ENCODE measurements around the gene PVALB. TPM values are rescaled to one million over a fixed set of nuclear protein-coding genes. Genes with fewer than 3 reads are reported as not detected.

Gene PVALB
- total and polyA plus RNA-seq, 10 of the 15 experiments (the other 5 are each of a cell fraction or from before 2014, with no cell fraction given), result not detected

DNA sequence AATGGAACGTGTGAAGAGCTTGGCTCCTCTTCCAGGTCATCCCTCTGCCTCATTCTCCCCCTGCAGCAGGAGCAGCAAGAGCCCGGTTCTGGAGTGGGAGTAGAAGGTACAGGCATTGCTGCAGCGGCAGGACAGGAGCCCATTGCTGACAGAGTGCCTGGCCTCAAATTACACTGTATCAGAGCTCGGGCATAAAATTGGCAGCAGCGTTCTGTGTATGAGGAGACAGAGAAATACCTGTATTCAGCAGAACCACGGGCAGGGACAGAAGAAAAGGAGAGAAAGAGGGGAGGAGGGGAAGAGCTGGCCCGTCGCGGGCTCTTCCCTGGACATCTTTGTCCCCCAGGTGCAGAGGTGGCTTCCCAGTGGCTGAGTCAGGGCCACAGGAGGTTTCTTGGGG is 41.3 kb upstream of the PVALB start:
- in situ Hi-C loops (cut with MboI), result loop anchor here (5.0 kb wide), 1 partner anchor 311 kb away; no protein-coding TSS in a partner anchor
- SMC1A ChIA-PET (ENCODE audit: uncharacterized antibody, unreplicated experiment), result interaction anchor here (1.0 to 8.7 kb wide), 7 partner anchors 43 to 119 kb away, joined by 6 to 72 read pairs (median 11); partner anchors contain the start of genes CSF2RB and IFT27

More for the DNA sequence above, 41.3 kb upstream of the PVALB start:
- H3K79me2 ChIP-seq (ENCODE audit: control insufficient read depth, insufficient read depth, low read length), result peaks cover 8% of the 10 kb centered on the region
- no peak overlapping the region for H3K4me2 ChIP-seq (ENCODE audit: control insufficient read depth, insufficient read depth)
- TF ChIP-seq RFX5 (IDR thresholded peaks at IDR 0.05; ENCODE audit: low read depth, low read length) (no peak), SREBF1 (IDR thresholded peaks at IDR 0.05; ENCODE audit: low read length) (no peak), EGR1 (IDR thresholded peaks at IDR 0.05; ENCODE audit: borderline replicate concordance in 1 of 2, low read depth in 2 of 2, low read length in 2 of 2) (no peak)
- TF ChIP-seq, protein P1, sequence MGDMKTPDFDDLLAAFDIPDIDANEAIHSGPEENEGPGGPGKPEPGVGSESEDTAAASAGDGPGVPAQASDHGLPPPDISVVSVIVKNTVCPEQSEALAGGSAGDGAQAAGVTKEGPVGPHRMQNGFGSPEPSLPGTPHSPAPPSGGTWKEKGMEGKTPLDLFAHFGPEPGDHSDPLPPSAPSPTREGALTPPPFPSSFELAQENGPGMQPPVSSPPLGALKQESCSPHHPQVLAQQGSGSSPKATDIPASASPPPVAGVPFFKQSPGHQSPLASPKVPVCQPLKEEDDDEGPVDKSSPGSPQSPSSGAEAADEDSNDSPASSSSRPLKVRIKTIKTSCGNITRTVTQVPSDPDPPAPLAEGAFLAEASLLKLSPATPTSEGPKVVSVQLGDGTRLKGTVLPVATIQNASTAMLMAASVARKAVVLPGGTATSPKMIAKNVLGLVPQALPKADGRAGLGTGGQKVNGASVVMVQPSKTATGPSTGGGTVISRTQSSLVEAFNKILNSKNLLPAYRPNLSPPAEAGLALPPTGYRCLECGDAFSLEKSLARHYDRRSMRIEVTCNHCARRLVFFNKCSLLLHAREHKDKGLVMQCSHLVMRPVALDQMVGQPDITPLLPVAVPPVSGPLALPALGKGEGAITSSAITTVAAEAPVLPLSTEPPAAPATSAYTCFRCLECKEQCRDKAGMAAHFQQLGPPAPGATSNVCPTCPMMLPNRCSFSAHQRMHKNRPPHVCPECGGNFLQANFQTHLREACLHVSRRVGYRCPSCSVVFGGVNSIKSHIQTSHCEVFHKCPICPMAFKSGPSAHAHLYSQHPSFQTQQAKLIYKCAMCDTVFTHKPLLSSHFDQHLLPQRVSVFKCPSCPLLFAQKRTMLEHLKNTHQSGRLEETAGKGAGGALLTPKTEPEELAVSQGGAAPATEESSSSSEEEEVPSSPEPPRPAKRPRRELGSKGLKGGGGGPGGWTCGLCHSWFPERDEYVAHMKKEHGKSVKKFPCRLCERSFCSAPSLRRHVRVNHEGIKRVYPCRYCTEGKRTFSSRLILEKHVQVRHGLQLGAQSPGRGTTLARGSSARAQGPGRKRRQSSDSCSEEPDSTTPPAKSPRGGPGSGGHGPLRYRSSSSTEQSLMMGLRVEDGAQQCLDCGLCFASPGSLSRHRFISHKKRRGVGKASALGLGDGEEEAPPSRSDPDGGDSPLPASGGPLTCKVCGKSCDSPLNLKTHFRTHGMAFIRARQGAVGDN (IDR thresholded peaks at IDR 0.05), result no peak
- DNase-seq (ENCODE audit: low read depth, low spot score) (no peak), FAIRE-seq (no peak), ATAC-seq (no peak)
- no TSS peak for BruUV-seq (replicated peaks)
- peaks cover 60% of the 10 kb centered on the region for H3K4me1 ChIP-seq (ENCODE audit: control insufficient read depth, insufficient read depth, low read length)
- RAD21 ChIA-PET (ENCODE audit: unreplicated experiment), result interaction anchor here (0.8 to 8.5 kb wide), 4 partner anchors 42 to 119 kb away, joined by 3 to 94 read pairs (median 52); partner anchors contain the start of gene CSF2RB
- no peaks in the 10 kb centered on the region for H3K9me3 ChIP-seq (replicated peaks; ENCODE audit: control insufficient read depth, insufficient read depth, low read length)
- WGBS (ENCODE audit: insufficient coverage, insufficient replicate concordance, low lambda C conversion rate, missing lambda C conversion rate), result 81% methylated on average over 9 of the region's 9 CpGs
- intact Hi-C loops (cut with micrococcal nuclease; ENCODE audit: unreplicated experiment), result loop anchor here (5.0 to 10.0 kb wide), 2 partner anchors 187 to 311 kb away; no protein-coding TSS in a partner anchor
- no peak overlapping the region for H2AFZ ChIP-seq (ENCODE audit: control insufficient read depth, low read depth, low read length)
- CTCF ChIA-PET, result interaction anchor here (0.7 to 12.7 kb wide), 13 partner anchors 16 to 311 kb away, joined by 3 to 310 read pairs (median 9); partner anchors contain the start of gene CSF2RB
- no peaks in the 10 kb centered on the region for H3K27me3 ChIP-seq (replicated peaks in 1 of 2; ENCODE audit: control insufficient read depth in 2 of 2, insufficient read depth in 2 of 2, low read length in 1 of 2)
- H3K27ac ChIP-seq (ENCODE audit: control insufficient read depth, insufficient read depth), result no peak overlapping the region
- H3K36me3 ChIP-seq (ENCODE audit: control insufficient read depth in 2 of 2, insufficient read depth in 2 of 2, low read length in 1 of 2), result no peaks in the 10 kb centered on the region
- POLR2A ChIA-PET, result interaction anchor here (1.0 to 6.2 kb wide), 3 partner anchors 43 to 83 kb away, joined by 3 to 51 read pairs (median 5); no protein-coding TSS in a partner anchor
- no peaks in the 10 kb centered on the region for H4K20me1 ChIP-seq (ENCODE audit: control insufficient read depth, insufficient read depth)
- H3K9ac ChIP-seq (ENCODE audit: control insufficient read depth, insufficient read depth, low read length), result no peak overlapping the region
- no peak overlapping the region for H3K4me3 ChIP-seq

Measured in GM12878 (cell line).